Epidermal melanocyte (primary cell): ENCODE data around the gene CLEC16A.

Source experiments
- DNase-seq: peaks from one replicate; pipeline ENCODE4 v3.0.0; 2011; ENCODE audit warnings: low spot score; ENCODE audit not compliant: insufficient read length

Gene CLEC16A

GRCh38 chr16:11056993-11057649, 112.8 kb downstream of the CLEC16A start:
- DNase-seq = no peak

GRCh38 chr16:11057711-11058345, 113.5 kb downstream of the CLEC16A start:
- no peak for DNase-seq

DNA sequence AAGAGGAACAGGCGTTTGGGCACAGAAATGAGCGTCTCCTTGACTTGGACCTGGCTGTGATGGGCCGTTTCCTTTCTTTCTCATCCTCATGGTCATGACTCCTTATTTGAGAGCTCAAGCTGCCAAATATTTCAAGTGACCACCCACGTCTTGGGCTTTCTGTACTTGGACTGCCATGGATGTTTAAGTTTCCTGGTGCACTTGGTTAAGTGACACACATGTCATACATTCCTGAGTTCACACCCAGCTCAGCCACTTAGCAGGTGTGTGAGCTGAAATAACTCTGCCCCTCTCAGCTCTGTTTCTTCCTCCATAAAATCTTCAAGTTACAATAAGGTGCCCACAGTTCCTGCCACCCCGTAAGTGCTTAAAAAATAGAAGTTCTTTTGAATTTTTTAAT, 114.5 kb downstream of the CLEC16A start:
- no peak for DNase-seq

DNA sequence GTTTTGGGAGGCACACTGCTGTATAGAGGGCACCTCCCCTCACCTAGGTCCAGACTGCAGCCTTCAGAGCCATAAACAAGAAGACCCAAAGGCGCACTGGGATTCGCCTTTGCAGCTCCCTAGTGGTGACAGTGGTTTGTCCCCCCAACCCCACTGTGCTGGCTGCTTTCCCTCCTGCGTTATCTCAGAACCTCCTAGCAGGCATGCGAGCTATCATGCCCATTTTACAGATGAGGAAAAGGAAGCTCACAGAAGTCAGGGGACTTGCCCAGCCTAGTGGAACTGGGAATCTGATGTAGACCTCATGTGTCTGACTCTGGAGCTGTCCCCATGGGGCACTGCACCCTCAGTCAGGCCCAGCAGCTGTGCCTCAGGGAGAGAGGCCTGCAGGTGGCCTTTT, 115.2 kb downstream of the CLEC16A start:
- no peak for DNase-seq

- no peak for DNase-seq
Observed at GRCh38 chr16:11060364-11060763, 116.0 kb downstream of the CLEC16A start.

- no peak for DNase-seq
Observed at GRCh38 chr16:11060842-11061241, 116.5 kb downstream of the CLEC16A start.

GRCh38 chr16:11061629-11062270, 117.4 kb downstream of the CLEC16A start:
- no peak for DNase-seq

- DNase-seq = no peak
Observed at GRCh38 chr16:11063448-11064201, 119.3 kb downstream of the CLEC16A start.

DNA sequence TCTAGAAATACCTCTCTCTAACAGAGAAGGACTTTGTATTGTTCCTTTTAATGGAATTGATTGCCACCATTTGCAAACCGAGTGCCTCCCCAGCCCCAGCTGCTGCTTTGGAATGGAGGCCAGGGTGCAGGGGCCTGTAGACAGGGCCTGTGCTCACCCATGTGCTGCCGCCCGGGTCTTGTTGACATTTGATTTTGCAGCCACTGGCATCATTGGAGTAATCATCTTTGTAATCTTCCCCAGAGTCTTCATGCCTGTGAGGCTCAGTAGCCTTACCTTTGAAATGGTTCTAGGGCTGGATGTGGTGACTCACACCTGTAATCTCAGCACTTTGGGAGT, 119.8 kb downstream of the CLEC16A start:
- DNase-seq = no peak

- DNase-seq = no peak
Observed at GRCh38 chr16:11064851-11065250, 120.5 kb downstream of the CLEC16A start.

DNA sequence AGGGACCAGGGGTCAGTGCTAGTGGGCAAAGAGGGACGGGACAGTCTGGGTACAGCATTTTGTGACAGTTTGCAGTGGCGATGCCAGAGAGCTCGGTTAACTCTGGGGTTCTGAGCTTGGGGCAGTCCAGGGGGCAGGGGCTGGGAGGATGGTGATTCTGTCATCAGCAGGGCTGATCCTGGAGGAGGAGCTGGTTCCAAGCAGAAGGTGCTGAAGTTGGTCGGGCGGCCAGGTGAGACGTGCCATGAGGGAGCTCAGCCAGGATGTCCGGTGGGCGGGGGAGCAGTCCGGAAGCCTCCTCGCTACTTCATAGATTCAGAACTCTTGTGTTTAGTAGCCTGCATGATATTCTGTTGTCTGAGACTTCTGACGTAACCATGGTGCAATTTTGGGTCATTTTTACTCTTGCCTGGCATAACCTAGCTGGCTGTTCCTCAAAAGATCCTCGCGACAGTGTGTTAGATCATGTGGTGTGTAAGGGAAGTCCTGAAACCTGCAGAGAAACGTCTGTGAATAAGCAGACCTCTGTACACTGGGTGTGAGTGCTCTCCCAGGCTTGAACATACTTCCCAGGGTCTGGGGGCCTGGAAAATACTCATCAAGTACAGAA, 122.0 kb downstream of the CLEC16A start:
- DNase-seq = no peak

GRCh38 chr16:11067266-11067665, 122.9 kb downstream of the CLEC16A start:
- no peak for DNase-seq

GRCh38 chr16:11067697-11068141, 123.4 kb downstream of the CLEC16A start:
- DNase-seq = no peak

- DNase-seq = no peak
Observed at GRCh38 chr16:11071829-11072228, 127.5 kb downstream of the CLEC16A start.

DNA sequence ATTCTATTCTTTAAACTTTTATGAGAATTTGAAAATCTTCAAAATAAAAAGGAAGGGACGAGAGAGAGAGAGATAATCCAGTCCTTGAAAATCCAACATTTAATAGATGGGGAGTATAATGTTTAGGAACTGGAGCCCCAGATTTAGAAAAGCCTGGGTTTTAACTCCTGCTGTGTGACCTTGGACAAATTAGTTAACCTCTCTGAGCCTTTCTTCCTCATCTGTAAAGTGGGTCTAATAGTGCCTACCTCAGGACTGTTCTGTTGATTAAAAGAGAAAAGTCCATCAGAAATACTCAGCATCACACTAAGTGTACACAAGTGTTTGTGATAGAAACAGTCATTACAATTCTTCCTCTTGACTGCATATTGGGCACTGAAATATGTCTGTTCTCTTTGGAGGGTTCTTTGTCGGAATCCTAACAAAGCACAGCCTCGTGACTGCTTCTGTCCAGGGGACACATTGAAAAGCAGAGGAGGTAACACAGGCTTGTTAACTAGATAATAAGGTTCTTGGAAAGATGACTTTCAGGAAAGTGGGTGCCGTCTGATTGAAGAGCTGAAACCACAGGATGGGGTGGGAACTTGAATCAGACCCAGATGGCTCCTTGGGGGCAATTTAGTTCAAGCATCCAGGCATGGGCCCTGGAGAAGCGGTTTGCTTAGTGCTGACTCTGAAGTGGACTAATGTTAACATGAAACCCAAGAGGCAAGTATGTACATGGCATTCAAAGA, 128.2 kb downstream of the CLEC16A start:
- DNase-seq = no peak

DNA sequence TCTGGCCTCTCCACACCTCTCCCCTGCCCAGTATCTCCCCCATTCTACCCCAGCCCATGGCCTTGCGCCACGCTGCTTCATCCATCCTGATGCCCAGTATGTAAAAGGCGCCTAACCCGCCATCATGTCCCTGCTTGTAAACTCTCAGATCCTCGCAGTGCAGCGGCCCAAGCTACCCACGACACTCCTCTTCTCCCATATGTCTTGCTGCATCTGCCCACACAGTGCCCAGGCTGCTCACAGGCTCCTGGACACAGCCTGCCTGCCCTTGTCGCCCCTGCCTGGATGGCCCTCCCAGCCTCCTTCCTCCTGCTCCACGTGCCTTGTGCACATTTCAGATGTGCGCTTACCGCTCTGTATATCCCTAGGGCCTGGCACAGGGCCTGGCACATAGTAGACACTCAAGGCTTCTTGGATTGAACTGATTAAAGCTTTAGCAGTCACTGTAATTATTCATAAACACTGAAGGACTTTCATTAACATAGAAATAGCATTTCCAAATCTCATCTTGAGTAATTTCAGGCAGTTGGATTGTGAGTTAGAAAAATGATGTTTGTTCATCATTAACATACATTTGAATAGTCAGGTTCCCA, 129.1 kb downstream of the CLEC16A start:
- DNase-seq = no peak

- DNase-seq = no peak
Observed at GRCh38 chr16:11074131-11074530, 129.8 kb downstream of the CLEC16A start.

- no peak for DNase-seq
Observed at GRCh38 chr16:11075163-11075562, 130.8 kb downstream of the CLEC16A start.

- DNase-seq = no peak
Observed at GRCh38 chr16:11076259-11077018, 132.1 kb downstream of the CLEC16A start.
